Liver (tissue), 3 donors: Measurements from ENCODE around the gene ECPAS.

Experiments used
- FOXA1 ChIP-seq: IDR thresholded peaks from 2 replicates; pipeline ENCODE4 v1.6.1; 2016; ENCODE audit warnings: antibody characterized with exemption
- GABPA ChIP-seq, 2 donors: IDR thresholded peaks in 1 of 2; conservative IDR thresholded peaks in 1 of 2; 2 replicates each; pipeline ENCODE4 v1.6.1; 2016; ENCODE audit warnings: antibody characterized with exemption in 2 of 2, mild to moderate bottlenecking in 1 of 2, moderate library complexity in 1 of 2
- HNF4G ChIP-seq: IDR thresholded peaks from 2 replicates; pipeline ENCODE4 v1.6.1; 2016; ENCODE audit warnings: antibody characterized with exemption
- JUND ChIP-seq, 2 donors: IDR thresholded peaks; 2 replicates each; pipeline ENCODE4 v1.6.1; 2016; ENCODE audit warnings: antibody characterized with exemption in 2 of 2
- RAD21 ChIP-seq, 2 donors: IDR thresholded peaks; 2 replicates each; pipeline ENCODE4 v1.6.1; 2016; ENCODE audit warnings: antibody characterized with exemption in 2 of 2, mild to moderate bottlenecking in 2 of 2
- TAF1 ChIP-seq: conservative IDR thresholded peaks from 2 replicates; pipeline ENCODE4 v1.6.1; 2016; ENCODE audit warnings: antibody characterized with exemption, mild to moderate bottlenecking
- YY1 ChIP-seq: IDR thresholded peaks from 2 replicates; pipeline ENCODE4 v1.6.1; 2016; ENCODE audit warnings: antibody characterized with exemption, mild to moderate bottlenecking
- TF ChIP-seq, protein P1 (sequence below): fragments of 150-350 bp; IDR thresholded peaks from 2 replicates; pipeline ENCODE4 v1.5.1; 2017; ENCODE audit warnings: improper control_type of control experiment, low read depth, low read length; ENCODE audit not compliant: missing input control
- TF ChIP-seq, protein P2 (sequence below): IDR thresholded peaks from 2 replicates; pipeline ENCODE4 v1.6.1; 2016; ENCODE audit warnings: antibody characterized with exemption, mild to moderate bottlenecking
- TF ChIP-seq, protein P3 (sequence below): IDR thresholded peaks from 2 replicates; pipeline ENCODE4 v1.6.1; 2016; ENCODE audit warnings: antibody characterized with exemption
- TF ChIP-seq, protein P4 (sequence below): IDR thresholded peaks from 2 replicates; pipeline ENCODE4 v1.6.1; 2016; ENCODE audit warnings: antibody characterized with exemption
- donor health status: healthy.
- donor health status: healthy.

DNA sequence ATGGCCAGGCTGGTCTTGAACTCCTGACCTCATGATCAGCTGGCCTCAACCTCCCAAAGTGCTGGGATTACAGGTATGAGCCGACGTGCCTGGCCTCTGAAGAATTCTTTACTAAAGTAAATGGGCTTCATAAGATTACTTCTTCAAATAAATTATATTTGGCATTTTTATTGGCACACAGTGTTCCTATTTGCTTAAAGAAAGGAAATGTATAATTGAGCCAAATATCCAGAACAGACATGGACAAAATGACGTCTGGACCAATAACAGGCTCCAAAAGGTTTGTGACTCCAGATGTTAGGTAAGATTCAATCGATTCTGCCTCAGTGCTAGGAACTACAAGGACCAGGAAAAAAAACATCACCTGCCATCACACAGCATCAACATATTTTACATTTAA is 40.7 kb downstream of the ECPAS start:
- TF ChIP-seq, protein P1, sequence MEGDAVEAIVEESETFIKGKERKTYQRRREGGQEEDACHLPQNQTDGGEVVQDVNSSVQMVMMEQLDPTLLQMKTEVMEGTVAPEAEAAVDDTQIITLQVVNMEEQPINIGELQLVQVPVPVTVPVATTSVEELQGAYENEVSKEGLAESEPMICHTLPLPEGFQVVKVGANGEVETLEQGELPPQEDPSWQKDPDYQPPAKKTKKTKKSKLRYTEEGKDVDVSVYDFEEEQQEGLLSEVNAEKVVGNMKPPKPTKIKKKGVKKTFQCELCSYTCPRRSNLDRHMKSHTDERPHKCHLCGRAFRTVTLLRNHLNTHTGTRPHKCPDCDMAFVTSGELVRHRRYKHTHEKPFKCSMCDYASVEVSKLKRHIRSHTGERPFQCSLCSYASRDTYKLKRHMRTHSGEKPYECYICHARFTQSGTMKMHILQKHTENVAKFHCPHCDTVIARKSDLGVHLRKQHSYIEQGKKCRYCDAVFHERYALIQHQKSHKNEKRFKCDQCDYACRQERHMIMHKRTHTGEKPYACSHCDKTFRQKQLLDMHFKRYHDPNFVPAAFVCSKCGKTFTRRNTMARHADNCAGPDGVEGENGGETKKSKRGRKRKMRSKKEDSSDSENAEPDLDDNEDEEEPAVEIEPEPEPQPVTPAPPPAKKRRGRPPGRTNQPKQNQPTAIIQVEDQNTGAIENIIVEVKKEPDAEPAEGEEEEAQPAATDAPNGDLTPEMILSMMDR, result no peak
- TF ChIP-seq TAF1 (no peak), RAD21 (IDR thresholded peaks at IDR 0.05) (no peak), JUND (IDR thresholded peaks at IDR 0.05) (no peak), GABPA (IDR thresholded peaks at IDR 0.05 in 1 of 2, conservative IDR thresholded peaks at IDR 0.05 in 1 of 2) (no peak), HNF4G (no peak), YY1 (no peak), FOXA1 (no peak)
- TF ChIP-seq, protein P2, sequence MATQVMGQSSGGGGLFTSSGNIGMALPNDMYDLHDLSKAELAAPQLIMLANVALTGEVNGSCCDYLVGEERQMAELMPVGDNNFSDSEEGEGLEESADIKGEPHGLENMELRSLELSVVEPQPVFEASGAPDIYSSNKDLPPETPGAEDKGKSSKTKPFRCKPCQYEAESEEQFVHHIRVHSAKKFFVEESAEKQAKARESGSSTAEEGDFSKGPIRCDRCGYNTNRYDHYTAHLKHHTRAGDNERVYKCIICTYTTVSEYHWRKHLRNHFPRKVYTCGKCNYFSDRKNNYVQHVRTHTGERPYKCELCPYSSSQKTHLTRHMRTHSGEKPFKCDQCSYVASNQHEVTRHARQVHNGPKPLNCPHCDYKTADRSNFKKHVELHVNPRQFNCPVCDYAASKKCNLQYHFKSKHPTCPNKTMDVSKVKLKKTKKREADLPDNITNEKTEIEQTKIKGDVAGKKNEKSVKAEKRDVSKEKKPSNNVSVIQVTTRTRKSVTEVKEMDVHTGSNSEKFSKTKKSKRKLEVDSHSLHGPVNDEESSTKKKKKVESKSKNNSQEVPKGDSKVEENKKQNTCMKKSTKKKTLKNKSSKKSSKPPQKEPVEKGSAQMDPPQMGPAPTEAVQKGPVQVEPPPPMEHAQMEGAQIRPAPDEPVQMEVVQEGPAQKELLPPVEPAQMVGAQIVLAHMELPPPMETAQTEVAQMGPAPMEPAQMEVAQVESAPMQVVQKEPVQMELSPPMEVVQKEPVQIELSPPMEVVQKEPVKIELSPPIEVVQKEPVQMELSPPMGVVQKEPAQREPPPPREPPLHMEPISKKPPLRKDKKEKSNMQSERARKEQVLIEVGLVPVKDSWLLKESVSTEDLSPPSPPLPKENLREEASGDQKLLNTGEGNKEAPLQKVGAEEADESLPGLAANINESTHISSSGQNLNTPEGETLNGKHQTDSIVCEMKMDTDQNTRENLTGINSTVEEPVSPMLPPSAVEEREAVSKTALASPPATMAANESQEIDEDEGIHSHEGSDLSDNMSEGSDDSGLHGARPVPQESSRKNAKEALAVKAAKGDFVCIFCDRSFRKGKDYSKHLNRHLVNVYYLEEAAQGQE, result no peak
- TF ChIP-seq, protein P3, sequence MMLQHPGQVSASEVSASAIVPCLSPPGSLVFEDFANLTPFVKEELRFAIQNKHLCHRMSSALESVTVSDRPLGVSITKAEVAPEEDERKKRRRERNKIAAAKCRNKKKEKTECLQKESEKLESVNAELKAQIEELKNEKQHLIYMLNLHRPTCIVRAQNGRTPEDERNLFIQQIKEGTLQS, result no peak
- TF ChIP-seq, protein P4, sequence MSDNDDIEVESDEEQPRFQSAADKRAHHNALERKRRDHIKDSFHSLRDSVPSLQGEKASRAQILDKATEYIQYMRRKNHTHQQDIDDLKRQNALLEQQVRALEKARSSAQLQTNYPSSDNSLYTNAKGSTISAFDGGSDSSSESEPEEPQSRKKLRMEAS, result no peak
